Measurements from ENCODE around the gene RBMS3. TPM values are rescaled to one million over a fixed set of nuclear protein-coding genes. Genes with fewer than 3 reads are reported as not detected.

Gene RBMS3
- total RNA-seq, 1 donor from 2014 or later = 24.6 TPM

GRCh38 chr3:29275309-29275708 is 5.6 kb upstream of the RBMS3 start:
- no peak for DNase-seq (ENCODE audit: low read depth in 2 of 2)

- no peak for DNase-seq (ENCODE audit: low read depth in 2 of 2)
These were observed 3.6 kb upstream of the RBMS3 start for GRCh38 chr3:29277249-29277648.

- peak in 1 of 2 donors; percentile 7 for DNase-seq (ENCODE audit: low read depth in 2 of 2)
These were observed 1.6 kb upstream of the RBMS3 start for GRCh38 chr3:29279286-29279685.

GRCh38 chr3:29279806-29280205 is 1.1 kb upstream of the RBMS3 start:
- DNase-seq (ENCODE audit: low read depth in 2 of 2) = peak in 1 of 2 donors; percentile 31

- DNase-seq (ENCODE audit: low read depth in 2 of 2) = peak in 1 of 2 donors; percentile 36
These were observed 148 bp downstream of the RBMS3 start for GRCh38 chr3:29281094-29281343.

GRCh38 chr3:29281344-29282241 is 722 bp downstream of the RBMS3 start:
- peak; percentile 26 to 60 for DNase-seq (ENCODE audit: low read depth in 2 of 2)

GRCh38 chr3:29282427-29283230 is 1.8 kb downstream of the RBMS3 start:
- DNase-seq (ENCODE audit: low read depth in 2 of 2) = peak; percentile 58 to 76

- DNase-seq (ENCODE audit: low read depth in 2 of 2) = peak; percentile 11 to 36
These were observed 2.6 kb downstream of the RBMS3 start for GRCh38 chr3:29283231-29284119.

GRCh38 chr3:29284497-29284896 is 3.6 kb downstream of the RBMS3 start:
- peak; percentile 5 to 10 for DNase-seq (ENCODE audit: low read depth in 2 of 2)

- peak; percentile 4 to 43 for DNase-seq (ENCODE audit: low read depth in 2 of 2)
These were observed 4.7 kb downstream of the RBMS3 start for GRCh38 chr3:29285471-29286071.

- DNase-seq (ENCODE audit: low read depth in 2 of 2) = peak; percentile 26 to 69
These were observed 5.8 kb downstream of the RBMS3 start for GRCh38 chr3:29286478-29287240.

GRCh38 chr3:29290596-29290995 is 9.7 kb downstream of the RBMS3 start:
- DNase-seq (ENCODE audit: low read depth in 2 of 2) = peak in 1 of 2 donors; percentile 12

GRCh38 chr3:29291260-29291981 is 10.6 kb downstream of the RBMS3 start:
- DNase-seq (ENCODE audit: low read depth in 2 of 2) = peak in 1 of 2 donors; percentile 72

- no peak for DNase-seq (ENCODE audit: low read depth in 2 of 2)
These were observed 11.1 kb downstream of the RBMS3 start for GRCh38 chr3:29291982-29292363.

- DNase-seq (ENCODE audit: low read depth in 2 of 2) = no peak
These were observed 12.6 kb downstream of the RBMS3 start for GRCh38 chr3:29293421-29293820.

GRCh38 chr3:29297998-29298397 is 17.1 kb downstream of the RBMS3 start:
- DNase-seq (ENCODE audit: low read depth in 2 of 2) = no peak

GRCh38 chr3:29301332-29302019 is 20.6 kb downstream of the RBMS3 start:
- DNase-seq (ENCODE audit: low read depth in 2 of 2) = peak in 1 of 2 donors; percentile 22

GRCh38 chr3:29302619-29303018 is 21.7 kb downstream of the RBMS3 start:
- no peak for DNase-seq (ENCODE audit: low read depth in 2 of 2)

GRCh38 chr3:29307295-29307694 is 26.4 kb downstream of the RBMS3 start:
- DNase-seq (ENCODE audit: low read depth in 2 of 2) = no peak
